Right lobe of liver (tissue), 4 donors: ENCODE measurements around the gene NGFR.

Source experiments
- POLR2A ChIP-seq: fragments of 450-650 bp; IDR thresholded peaks from one replicate; pipeline ENCODE4 v1.6.1; 2017; ENCODE audit warnings: antibody characterized with exemption, mild to moderate bottlenecking
- TF ChIP-seq, protein P1 (sequence below), 4 donors: fragments of 200-600 bp in 3 of 4; fragments of 450-650 bp in 1 of 4; IDR thresholded peaks; one replicate each; pipeline versions ENCODE4 v1.5.1 to v1.8.0; 2016 to 2022; ENCODE audit warnings: antibody characterized with exemption in 4 of 4, mild to moderate bottlenecking in 2 of 4
- donor health status: DM: no; HTN: no; CAD: no.
- donor health status: DM: no; HTN: no; CAD: no.
- donor health status: DM: no; HTN: yes; CAD: no.

- TF ChIP-seq POLR2A: no peak
- TF ChIP-seq, protein P1, sequence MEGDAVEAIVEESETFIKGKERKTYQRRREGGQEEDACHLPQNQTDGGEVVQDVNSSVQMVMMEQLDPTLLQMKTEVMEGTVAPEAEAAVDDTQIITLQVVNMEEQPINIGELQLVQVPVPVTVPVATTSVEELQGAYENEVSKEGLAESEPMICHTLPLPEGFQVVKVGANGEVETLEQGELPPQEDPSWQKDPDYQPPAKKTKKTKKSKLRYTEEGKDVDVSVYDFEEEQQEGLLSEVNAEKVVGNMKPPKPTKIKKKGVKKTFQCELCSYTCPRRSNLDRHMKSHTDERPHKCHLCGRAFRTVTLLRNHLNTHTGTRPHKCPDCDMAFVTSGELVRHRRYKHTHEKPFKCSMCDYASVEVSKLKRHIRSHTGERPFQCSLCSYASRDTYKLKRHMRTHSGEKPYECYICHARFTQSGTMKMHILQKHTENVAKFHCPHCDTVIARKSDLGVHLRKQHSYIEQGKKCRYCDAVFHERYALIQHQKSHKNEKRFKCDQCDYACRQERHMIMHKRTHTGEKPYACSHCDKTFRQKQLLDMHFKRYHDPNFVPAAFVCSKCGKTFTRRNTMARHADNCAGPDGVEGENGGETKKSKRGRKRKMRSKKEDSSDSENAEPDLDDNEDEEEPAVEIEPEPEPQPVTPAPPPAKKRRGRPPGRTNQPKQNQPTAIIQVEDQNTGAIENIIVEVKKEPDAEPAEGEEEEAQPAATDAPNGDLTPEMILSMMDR (IDR thresholded peaks at IDR 0.05): no peak
These were observed 22.6 kb upstream of the NGFR start for GRCh38 chr17:49472527-49472926.
